HTR-8/SVneo (cell line): Measurements from ENCODE around the gene CEACAM4.
"Not testable (repeated sequence)": the region's sequence is repeated elsewhere in the genome, so short reads cannot be mapped to it uniquely, and the experiment has no call there.

ENCODE experiments used
- DNase-seq: peaks from one replicate; pipeline ENCODE4 v3.0.0; 2011; ENCODE audit warnings: low spot score, mixed read lengths; ENCODE audit not compliant: insufficient read length
- FAIRE-seq: peaks from 2 replicates; lab custom pipeline; 2011; peaks lifted over from hg19 to GRCh38; lab: Jason Lieb, UNC

The CEACAM4 gene

GRCh38 chr19:41587838-41588210 is 39.0 kb downstream of the CEACAM4 start:
- DNase-seq (no peak), FAIRE-seq (no peak)

GRCh38 chr19:41587101-41587837 is 39.6 kb downstream of the CEACAM4 start:
- no peak for DNase-seq
- no peak for FAIRE-seq

- no peak for DNase-seq
- FAIRE-seq = no peak
These were observed 40.8 kb downstream of the CEACAM4 start for GRCh38 chr19:41586064-41586463.

- FAIRE-seq = no peak
- DNase-seq = no peak
These were observed 41.9 kb downstream of the CEACAM4 start for GRCh38 chr19:41584931-41585330.

- no peak for DNase-seq
- FAIRE-seq = no peak
These were observed 42.5 kb downstream of the CEACAM4 start for GRCh38 chr19:41584260-41584810.

GRCh38 chr19:41582577-41583182 is 44.2 kb downstream of the CEACAM4 start:
- not testable (repeated sequence) for DNase-seq, FAIRE-seq

- not testable (repeated sequence) for DNase-seq, FAIRE-seq
These were observed 45.8 kb downstream of the CEACAM4 start for GRCh38 chr19:41581068-41581467.

GRCh38 chr19:41578886-41579285 is 48.0 kb downstream of the CEACAM4 start:
- no peak for DNase-seq
- FAIRE-seq = no peak

- FAIRE-seq (no peak), DNase-seq (no peak)
These were observed 49.0 kb downstream of the CEACAM4 start for GRCh38 chr19:41577833-41578232.

GRCh38 chr19:41577144-41577830 is 49.6 kb downstream of the CEACAM4 start:
- DNase-seq = no peak
- no peak for FAIRE-seq

GRCh38 chr19:41575998-41576397 is 50.9 kb downstream of the CEACAM4 start, which contains the start of gene CEACAM21:
Gene CEACAM21 (plus strand): TSS chr19:41576166. CDS start chr19:41576275, 109 bp downstream.
- FAIRE-seq (no peak), DNase-seq (no peak)

- DNase-seq = peak; percentile 75
- FAIRE-seq = peak; percentile 74
These were observed 56.2 kb downstream of the CEACAM4 start for GRCh38 chr19:41570639-41571112.

GRCh38 chr19:41570179-41570578 is 56.7 kb downstream of the CEACAM4 start:
- DNase-seq = no peak
- no peak for FAIRE-seq

GRCh38 chr19:41569481-41570150 is 57.3 kb downstream of the CEACAM4 start:
- FAIRE-seq (no peak), DNase-seq (no peak)
